ENCODE results near the gene CARM1. TPM values are rescaled to one million over a fixed set of nuclear protein-coding genes. Genes with fewer than 3 reads are reported as not detected.

The CARM1 gene
- total and polyA plus RNA-seq, 2 of the 13 experiments (the other 11 are each of a cell fraction or from before 2014, with no cell fraction given), result 27.6 to 55.8 TPM

DNA sequence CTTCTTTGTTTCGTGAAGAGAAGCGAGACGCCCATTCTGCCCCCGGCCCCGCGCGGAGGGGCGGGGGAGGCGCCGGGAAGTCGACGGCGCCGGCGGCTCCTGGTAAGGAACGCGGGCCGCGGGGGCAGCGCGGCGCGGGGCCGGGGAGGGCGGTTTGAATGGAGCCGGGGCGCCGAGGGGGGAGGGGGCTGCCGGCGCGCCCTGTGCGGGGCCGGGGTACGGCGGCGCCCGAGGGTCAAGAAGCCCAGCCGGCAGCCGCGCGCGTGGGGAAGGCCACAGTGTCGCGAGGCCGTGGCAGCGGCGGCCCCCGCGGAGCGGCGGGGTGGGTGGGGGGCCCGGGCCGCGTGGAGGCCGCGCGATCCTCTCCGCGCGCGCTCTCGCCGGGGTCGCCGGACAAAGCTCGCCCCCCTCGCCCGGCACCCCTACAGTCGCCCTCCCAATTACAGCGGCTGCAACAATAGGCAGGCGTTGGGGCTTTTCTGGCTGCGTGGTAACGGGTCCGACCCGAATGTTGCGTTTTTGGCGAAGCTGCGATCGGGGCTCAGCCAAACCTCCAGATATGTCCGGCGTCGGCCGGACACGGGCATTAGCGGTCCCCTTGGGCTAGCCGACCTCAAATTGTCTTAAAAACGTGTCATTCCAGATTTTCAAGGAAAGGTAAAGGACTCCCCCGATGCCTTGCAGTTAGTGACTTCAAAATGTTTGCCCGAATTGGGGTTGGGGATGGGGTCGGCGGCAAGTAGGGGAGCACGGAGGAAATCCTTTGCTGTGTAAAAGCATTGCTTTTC lies 89.9 kb downstream of the CARM1 start (continued):
- TF ChIP-seq KMT2A (CRISPR knock-in tag; IDR thresholded peaks at IDR 0.05) (0 out of 2 replicates have a peak, but pooled peaks have one; percentile 35), HDAC1 (CRISPR knock-in tag; IDR thresholded peaks at IDR 0.05) (0 out of 2 replicates have a peak, but pooled peaks have one; percentile 32), ZNF782 (CRISPR knock-in tag; IDR thresholded peaks at IDR 0.05; ENCODE audit: borderline replicate concordance) (peak; percentile 49; the same call in 1 of the 2 replicates), MAZ (IDR thresholded peaks at IDR 0.05; ENCODE audit: borderline replicate concordance, low read depth, low read length) (0 out of 2 replicates have a peak, but pooled peaks have one; percentile 52), MAZ (CRISPR knock-in tag; IDR thresholded peaks at IDR 0.05; ENCODE audit: low read depth) (no peak), AGO2 (optimal IDR thresholded peaks at IDR 0.05; ENCODE audit: low read depth, low read length) (peak; percentile 36)

DNA sequence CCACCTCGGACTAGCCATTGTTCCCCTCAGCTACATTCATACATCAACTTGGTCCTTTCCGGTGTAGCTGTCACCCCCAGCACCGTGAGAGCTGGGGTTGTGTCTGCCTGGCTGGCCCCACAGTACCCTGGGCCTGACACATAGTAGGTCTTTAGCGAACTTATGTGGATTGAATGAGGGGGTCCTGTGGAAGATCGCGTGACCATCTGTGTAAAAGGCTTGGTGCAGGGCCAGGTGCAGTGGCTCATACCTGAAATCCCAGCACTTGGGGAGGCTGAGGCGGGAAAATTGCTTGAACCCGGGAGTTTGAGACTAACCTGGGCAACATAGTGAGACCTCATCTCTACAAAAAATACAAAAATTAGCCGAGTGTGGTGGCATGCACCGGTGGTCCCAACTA lies 91.5 kb downstream of the CARM1 start:
- no peaks in the 10 kb centered on the region for H3K27me3 ChIP-seq (ENCODE audit: control insufficient read depth in 1 of 2, insufficient read depth in 2 of 2, low read length in 2 of 2)
- no TSS peak for BruUV-seq (replicated peaks)
- ATAC-seq (no peak), FAIRE-seq (no peak), DNase-seq (ENCODE audit: low spot score) (no peak)
- H3K4me3 ChIP-seq (replicated peaks in 1 of 3; ENCODE audit: insufficient read depth in 1 of 3, low read depth in 2 of 3, low read length in 3 of 3), result peak overlapping the region in 1 of 3 experiments; percentile 84; a peak in 1 of 6 replicates
- CTCF ChIA-PET (ENCODE audit: low intra/inter-chr PET ratio, low total read pairs), result no interaction called here
- POLR2A ChIA-PET, result no interaction called here
- peaks cover 53% of the 10 kb centered on the region for H3K79me2 ChIP-seq (ENCODE audit: insufficient read depth, low read length)
- peak; percentile 80 for TF ChIP-seq ZKSCAN1 (IDR thresholded peaks at IDR 0.05; ENCODE audit: low read length)
- TF ChIP-seq ZNF44 (CRISPR knock-in tag; IDR thresholded peaks at IDR 0.05), result no peak
- no peaks in the 10 kb centered on the region for H3K9me3 ChIP-seq (ENCODE audit: low read length)
- H3K9ac ChIP-seq (ENCODE audit: insufficient read depth, low read depth, low read length), result no peak overlapping the region
- intact Hi-C loops (cut with micrococcal nuclease; ENCODE audit: unreplicated experiment) (no loop called here), in situ Hi-C loops (cut with HindIII; ENCODE audit: extremely low pct_ligation_motif_present, low pct_unique_long_range_greater_than_20kb) (no loop called here)
- H3K27ac ChIP-seq (ENCODE audit: extremely low read length, insufficient read depth, low read length), result no peak overlapping the region
- H3K4me1 ChIP-seq (ENCODE audit: insufficient read depth, low read length), result peaks cover 43% of the 10 kb centered on the region
- WGBS (ENCODE audit: low lambda C conversion rate), result 90% methylated on average over 10 of the region's 10 CpGs
- peak overlapping the region; percentile 93 for H3K4me2 ChIP-seq (ENCODE audit: low read depth, low read length)
- H4K20me1 ChIP-seq (ENCODE audit: insufficient read depth, low read length), result 0 out of 2 replicates have a peak, but pooled peaks cover 2% of the 10 kb centered on the region
- no peak overlapping the region for H2AFZ ChIP-seq (ENCODE audit: low read length)
- peaks cover 0 to 6% of the 10 kb centered on the region in 2 experiments; a peak in 1 of 5 replicates for H3K36me3 ChIP-seq (replicated peaks in 1 of 2; ENCODE audit: control insufficient read depth in 1 of 2, insufficient read depth in 2 of 2, low read length in 2 of 2)
